Dedifferentiated amniotic fluid mesenchymal stem cell (primary cell): ENCODE measurements around the gene PHLDB3.

Experiments used
- DNase-seq: peaks from one replicate; pipeline ENCODE4 v3.0.0-alpha.2; 2016; ENCODE audit errors: extremely low spot score

PHLDB3 gene

GRCh38 chr19:43499042-43499441 is 5.5 kb downstream of the PHLDB3 start:
- no peak for DNase-seq

- no peak for DNase-seq
These were observed 6.2 kb downstream of the PHLDB3 start for GRCh38 chr19:43498233-43498842.

GRCh38 chr19:43496960-43497359 is 7.6 kb downstream of the PHLDB3 start:
- no peak for DNase-seq

GRCh38 chr19:43495082-43495481 is 9.5 kb downstream of the PHLDB3 start:
- DNase-seq = no peak

GRCh38 chr19:43490759-43491158 is 13.8 kb downstream of the PHLDB3 start:
- no peak for DNase-seq

GRCh38 chr19:43489979-43490599 is 14.5 kb downstream of the PHLDB3 start:
- no peak for DNase-seq

GRCh38 chr19:43489310-43489709 is 15.2 kb downstream of the PHLDB3 start:
- no peak for DNase-seq

GRCh38 chr19:43488179-43488578 is 16.4 kb downstream of the PHLDB3 start:
- no peak for DNase-seq

- no peak for DNase-seq
These were observed 18.1 kb downstream of the PHLDB3 start for GRCh38 chr19:43486412-43486811.

- no peak for DNase-seq
These were observed 18.6 kb downstream of the PHLDB3 start for GRCh38 chr19:43485951-43486350.

- no peak for DNase-seq
These were observed 21.3 kb downstream of the PHLDB3 start for GRCh38 chr19:43483281-43483680.

GRCh38 chr19:43482193-43482592 is 22.4 kb downstream of the PHLDB3 start:
- no peak for DNase-seq

- no peak for DNase-seq
These were observed 22.8 kb downstream of the PHLDB3 start for GRCh38 chr19:43481701-43482100.

GRCh38 chr19:43480574-43480973 is 24.0 kb downstream of the PHLDB3 start:
- DNase-seq = no peak

GRCh38 chr19:43479961-43480561 is 24.5 kb downstream of the PHLDB3 start:
- DNase-seq = no peak

GRCh38 chr19:43479226-43479625 is 25.3 kb downstream of the PHLDB3 start:
- DNase-seq = no peak

- no peak for DNase-seq
These were observed 26.2 kb downstream of the PHLDB3 start for GRCh38 chr19:43478323-43478722.

GRCh38 chr19:43476606-43477005 is 27.9 kb downstream of the PHLDB3 start:
- DNase-seq = peak; percentile 81

GRCh38 chr19:43474986-43475705 is 29.4 kb downstream of the PHLDB3 start:
- peak; percentile 75 for DNase-seq

GRCh38 chr19:43474487-43474886 is 30.1 kb downstream of the PHLDB3 start:
- DNase-seq = no peak

GRCh38 chr19:43471091-43471490 is 33.5 kb downstream of the PHLDB3 start:
- DNase-seq = no peak

GRCh38 chr19:43470288-43470687 is 34.3 kb downstream of the PHLDB3 start:
- no peak for DNase-seq

GRCh38 chr19:43469160-43469480 is 35.4 kb downstream of the PHLDB3 start:
- no peak for DNase-seq
